Fibroblast of skin of right biceps (primary cell): ENCODE data around the gene DENND5B.
"Not testable (repeated sequence)": the region's sequence is repeated elsewhere in the genome, so short reads cannot be mapped to it uniquely, and the experiment has no call there.

ENCODE experiments used
- DNase-seq: peaks from one replicate; pipeline ENCODE4 v3.0.0-alpha.2; 2013

DENND5B gene

GRCh38 chr12:31589904-31590641 is 863 bp downstream of the DENND5B start:
- peak; percentile 70 for DNase-seq

- DNase-seq: no peak
Observed at GRCh38 chr12:31589598-31589903, 1.4 kb downstream of the DENND5B start.

GRCh38 chr12:31588976-31589375 is 2.0 kb downstream of the DENND5B start:
- DNase-seq: no peak

- no peak for DNase-seq
Observed at GRCh38 chr12:31586728-31587127, 4.2 kb downstream of the DENND5B start.

GRCh38 chr12:31585895-31586294 is 5.0 kb downstream of the DENND5B start:
- no peak for DNase-seq

- DNase-seq: peak; percentile 80
Observed at GRCh38 chr12:31585271-31585670, 5.7 kb downstream of the DENND5B start.

GRCh38 chr12:31584782-31585181 is 6.2 kb downstream of the DENND5B start:
- no peak for DNase-seq

GRCh38 chr12:31583878-31584277 is 7.1 kb downstream of the DENND5B start:
- DNase-seq: no peak

- DNase-seq: peak; percentile 80
Observed at GRCh38 chr12:31582155-31582554, 8.8 kb downstream of the DENND5B start.

GRCh38 chr12:31578632-31579031 is 12.3 kb downstream of the DENND5B start:
- DNase-seq: peak; percentile 77

GRCh38 chr12:31574803-31575575 is 15.9 kb downstream of the DENND5B start:
- peak; percentile 40 for DNase-seq

- DNase-seq: not testable (repeated sequence)
Observed at GRCh38 chr12:31574367-31574766, 16.6 kb downstream of the DENND5B start.

- DNase-seq: no peak
Observed at GRCh38 chr12:31572900-31573600, 17.9 kb downstream of the DENND5B start.

- DNase-seq: peak; percentile 26
Observed at GRCh38 chr12:31570880-31571279, 20.1 kb downstream of the DENND5B start.

- DNase-seq: not testable (repeated sequence)
Observed at GRCh38 chr12:31569517-31569916, 21.4 kb downstream of the DENND5B start.

- no peak for DNase-seq
Observed at GRCh38 chr12:31568498-31568897, 22.4 kb downstream of the DENND5B start.

GRCh38 chr12:31567029-31567428 is 23.9 kb downstream of the DENND5B start:
- no peak for DNase-seq

GRCh38 chr12:31566547-31566946 is 24.4 kb downstream of the DENND5B start:
- DNase-seq: no peak

- no peak for DNase-seq
Observed at GRCh38 chr12:31562594-31563328, 28.2 kb downstream of the DENND5B start.

- no peak for DNase-seq
Observed at GRCh38 chr12:31560516-31560915, 30.4 kb downstream of the DENND5B start.

- DNase-seq: peak; percentile 76
Observed at GRCh38 chr12:31558521-31558920, 32.4 kb downstream of the DENND5B start.

- DNase-seq: no peak
Observed at GRCh38 chr12:31557707-31558106, 33.2 kb downstream of the DENND5B start.

GRCh38 chr12:31555466-31555865 is 35.5 kb downstream of the DENND5B start:
- DNase-seq: not testable (repeated sequence)
